Measurements from ENCODE around the gene DEPP1.
A peak's percentile ranks its signal among the peaks of the same experiment; 100 is the strongest.

DEPP1 gene

GRCh38 chr10:44932517-44933450, 45.8 kb downstream of the DEPP1 start:
- DNase-seq (ENCODE audit: low read depth), result peak; percentile 61

- DNase-seq (ENCODE audit: low read depth), result no peak
Observed at GRCh38 chr10:44931621-44932516, 46.7 kb downstream of the DEPP1 start.

GRCh38 chr10:44930904-44931620, 47.5 kb downstream of the DEPP1 start:
- DNase-seq (ENCODE audit: low read depth), result no peak

- no peak for DNase-seq (ENCODE audit: low read depth)
Observed at GRCh38 chr10:44929356-44930255, 49.0 kb downstream of the DEPP1 start.

GRCh38 chr10:44928462-44928861, 50.1 kb downstream of the DEPP1 start:
- no peak for DNase-seq (ENCODE audit: low read depth)

- DNase-seq (ENCODE audit: low read depth), result no peak
Observed at GRCh38 chr10:44927352-44927751, 51.3 kb downstream of the DEPP1 start.

GRCh38 chr10:44926751-44927351, 51.8 kb downstream of the DEPP1 start:
- no peak for DNase-seq (ENCODE audit: low read depth)

All from activated T-helper 9 cell treated with anti-CD3 and anti-CD28 coated beads, Interleukin-2, amount 50 U/mL, for 16 hours (primary cell).